ENCODE data around the gene CRISPLD2. TPM values are rescaled to one million over a fixed set of nuclear protein-coding genes. Genes with fewer than 3 reads are reported as not detected.

CRISPLD2 gene
- total and polyA plus RNA-seq, 12 donors, result 7.9 to 48.1 (median 15.2) TPM

- Histone ChIP-seq H3K36me3 (no peaks in the 10 kb centered on the region), H3K27me3 (peaks cover 0 to 20% (median 8%) of the 10 kb centered on the region in 7 donors), H3K9me3 (no peaks in the 10 kb centered on the region), H3K27ac (peak overlapping the region in 1 of 10 donors; percentile 36), H3K4me1 (peaks cover 0 to 24% (median 8%) of the 10 kb centered on the region in 9 donors), H3K4me3 (no peak overlapping the region)
- no peak for ATAC-seq
- no peak for TF ChIP-seq CTCF (IDR thresholded peaks at IDR 0.05)
- DNase-seq, result no peak
- intact Hi-C loops (cut with DNase I), result no loop called here
- WGBS, 2 donors, result 85 to 89% methylated on average over 7 of the region's 7 CpGs
These were observed 3.8 kb upstream of the CRISPLD2 start for GRCh38 chr16:84816023-84816422.

- Histone ChIP-seq H3K36me3 (no peaks in the 10 kb centered on the region), H3K4me1 (peaks cover 0 to 22% (median 8%) of the 10 kb centered on the region in 9 donors), H3K9me3 (no peaks in the 10 kb centered on the region), H3K4me3 (no peak overlapping the region), H3K27ac (no peak overlapping the region), H3K27me3 (peaks cover 0 to 21% (median 9%) of the 10 kb centered on the region in 7 donors)
- WGBS, 2 donors, result 82 to 85% methylated on average over 10 of the region's 10 CpGs
- intact Hi-C loops (cut with DNase I), result no loop called here
- DNase-seq, result no peak
- no peak for TF ChIP-seq CTCF (IDR thresholded peaks at IDR 0.05)
- ATAC-seq, result no peak
These were observed 3.3 kb upstream of the CRISPLD2 start for GRCh38 chr16:84816485-84816884.

- ATAC-seq, result no peak
- no peak for DNase-seq
- intact Hi-C loops (cut with DNase I), result no loop called here
- Histone ChIP-seq H3K9me3 (no peaks in the 10 kb centered on the region), H3K4me1 (peaks cover 0 to 27% (median 13%) of the 10 kb centered on the region in 9 donors), H3K4me3 (no peak overlapping the region), H3K27me3 (peaks cover 0 to 21% (median 9%) of the 10 kb centered on the region in 7 donors), H3K27ac (no peak overlapping the region), H3K36me3 (no peaks in the 10 kb centered on the region)
- TF ChIP-seq CTCF (IDR thresholded peaks at IDR 0.05), result no peak
- 91 to 93% methylated on average over 10 of the region's 10 CpGs for WGBS, 2 donors
These were observed 2.6 kb upstream of the CRISPLD2 start for GRCh38 chr16:84817206-84817605.

GRCh38 chr16:84817613-84818012 is 2.2 kb upstream of the CRISPLD2 start:
- ATAC-seq (no peak), DNase-seq (no peak)
- WGBS, 2 donors, result 68 to 88% methylated on average over 2 of the region's 2 CpGs

More at GRCh38 chr16:84817613-84818012, 2.2 kb upstream of the CRISPLD2 start:
- no peak overlapping the region for H3K4me3 ChIP-seq
- no peak overlapping the region for H3K27ac ChIP-seq
- intact Hi-C loops (cut with DNase I), result no loop called here
- no peaks in the 10 kb centered on the region for H3K36me3 ChIP-seq
- H3K9me3 ChIP-seq, result no peaks in the 10 kb centered on the region
- H3K27me3 ChIP-seq, result peaks cover 0 to 21% (median 9%) of the 10 kb centered on the region in 7 donors
- H3K4me1 ChIP-seq, result peaks cover 0 to 31% (median 13%) of the 10 kb centered on the region in 9 donors
- TF ChIP-seq CTCF (IDR thresholded peaks at IDR 0.05), result no peak

Measured in heart right ventricle (tissue), 16 donors.